Measurements from ENCODE around the gene YRDC.
A peak's percentile ranks its signal among the peaks of the same experiment; 100 is the strongest.
"Not testable (repeated sequence)": the region's sequence is repeated elsewhere in the genome, so short reads cannot be mapped to it uniquely, and the experiment has no call there.

Gene YRDC

GRCh38 chr1:37782491-37782890, 25.5 kb downstream of the YRDC start:
- DNase-seq (ENCODE audit: low read depth, low spot score), result no peak
- no peak overlapping the region for H3K4me3 ChIP-seq (ENCODE audit: low read length)

GRCh38 chr1:37778654-37779053, 29.4 kb downstream of the YRDC start:
- H3K4me3 ChIP-seq (ENCODE audit: low read length), result no peak overlapping the region
- no peak for DNase-seq (ENCODE audit: low read depth, low spot score)

- no peak for DNase-seq (ENCODE audit: low read depth, low spot score)
- no peak overlapping the region for H3K4me3 ChIP-seq (ENCODE audit: low read length)
These were observed 31.0 kb downstream of the YRDC start for GRCh38 chr1:37776946-37777516.

DNA sequence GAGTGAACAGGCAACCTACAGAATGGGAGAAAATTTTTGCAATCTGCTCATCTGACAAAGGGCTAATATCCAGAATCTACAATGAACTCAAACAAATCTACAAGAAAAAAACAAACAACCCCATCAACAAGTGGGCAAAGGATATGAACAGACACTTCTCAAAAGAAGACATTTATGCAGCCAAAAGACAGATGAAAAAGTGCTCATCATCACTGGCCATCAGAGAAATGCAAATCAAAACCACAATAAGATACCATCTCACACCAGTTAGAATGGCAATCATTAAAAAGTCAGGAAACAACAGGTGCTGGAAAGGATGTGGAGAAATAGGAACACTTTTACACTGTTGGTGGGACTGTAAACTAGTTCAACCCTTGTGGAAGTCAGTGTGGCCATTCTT, 36.6 kb downstream of the YRDC start:
- DNase-seq (ENCODE audit: low read depth, low spot score); H3K4me3 ChIP-seq (ENCODE audit: low read length): not testable (repeated sequence)

DNA sequence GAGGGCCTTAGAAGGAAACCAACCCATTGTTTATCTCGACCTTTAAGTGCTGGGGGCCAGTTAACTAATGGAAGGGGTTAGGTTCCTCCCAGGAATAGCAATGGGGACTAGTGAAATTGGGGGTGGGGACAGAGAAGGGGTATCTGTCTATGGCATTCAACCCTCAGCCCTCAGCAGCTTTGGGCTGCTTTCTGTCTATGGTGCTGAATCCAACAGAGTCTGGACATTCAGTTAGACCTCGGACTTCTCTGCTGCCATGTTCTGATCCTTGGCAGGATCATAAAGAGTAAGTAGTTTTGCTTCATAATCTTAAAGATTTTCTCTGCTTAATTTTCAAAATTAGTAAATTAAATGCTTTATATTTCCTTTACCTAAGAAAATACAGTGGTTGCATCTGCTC, 40.5 kb downstream of the YRDC start:
- DNase-seq (ENCODE audit: low read depth, low spot score), result no peak

GRCh38 chr1:37765916-37766664, 41.9 kb downstream of the YRDC start:
- no peak for DNase-seq (ENCODE audit: low read depth, low spot score)
- no peak overlapping the region for H3K4me3 ChIP-seq (ENCODE audit: low read length)

More for the DNA sequence above, 40.5 kb downstream of the YRDC start:
- H3K4me3 ChIP-seq (ENCODE audit: low read length), result no peak overlapping the region

DNA sequence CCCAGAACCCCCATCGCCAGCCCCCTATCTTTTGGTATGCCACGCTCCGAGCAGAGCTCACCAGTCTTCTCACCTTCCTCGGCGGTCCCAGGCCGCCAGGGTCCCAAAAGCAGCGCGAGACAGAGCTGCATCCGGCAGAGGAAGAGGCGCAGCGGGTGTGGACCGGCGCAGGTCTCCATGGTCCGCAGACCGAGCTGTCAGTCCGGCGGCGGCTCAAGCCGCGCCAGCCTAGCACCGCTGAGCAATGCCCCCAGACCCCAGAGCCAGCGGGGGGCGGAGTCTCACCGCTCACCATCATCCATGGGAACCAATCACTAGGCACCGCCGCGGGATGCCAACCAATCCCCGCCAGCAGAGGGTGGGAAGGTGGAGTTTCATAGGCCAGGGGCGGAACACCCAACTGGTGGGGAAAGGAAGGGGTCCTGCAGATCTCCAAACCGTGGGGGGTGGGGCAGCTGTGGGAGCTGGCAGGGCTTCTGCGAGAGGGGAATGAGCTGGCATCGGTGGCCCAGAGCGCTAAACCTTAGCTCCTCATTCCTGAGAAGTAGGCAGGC, 43.0 kb downstream of the YRDC start, which contains the start of gene EPHA10:
TSS of gene EPHA10 (minus strand) at position 233 of the 554 bp plus-strand sequence. CDS start at position 179, 54 bp downstream.
- no peak for DNase-seq (ENCODE audit: low read depth, low spot score)
- no peak within 1 kb of the TSS for H3K4me3 ChIP-seq (ENCODE audit: low read length)

GRCh38 chr1:37764414-37764825, 43.6 kb downstream of the YRDC start:
- no peak overlapping the region for H3K4me3 ChIP-seq (ENCODE audit: low read length)
- DNase-seq (ENCODE audit: low read depth, low spot score), result no peak

- no peak overlapping the region for H3K4me3 ChIP-seq (ENCODE audit: low read length)
- DNase-seq (ENCODE audit: low read depth, low spot score), result no peak
These were observed 44.1 kb downstream of the YRDC start for GRCh38 chr1:37763791-37764413.

- no peak for DNase-seq (ENCODE audit: low read depth, low spot score)
- H3K4me3 ChIP-seq (ENCODE audit: low read length), result no peak overlapping the region
These were observed 45.5 kb downstream of the YRDC start for GRCh38 chr1:37762516-37762915.

- no peak for DNase-seq (ENCODE audit: low read depth, low spot score)
These were observed 46.5 kb downstream of the YRDC start for GRCh38 chr1:37761416-37762095.

GRCh38 chr1:37759451-37759850, 48.6 kb downstream of the YRDC start:
- no peak for DNase-seq (ENCODE audit: low read depth, low spot score)
- no peak overlapping the region for H3K4me3 ChIP-seq (ENCODE audit: low read length)

More at GRCh38 chr1:37761416-37762095, 46.5 kb downstream of the YRDC start:
- H3K4me3 ChIP-seq (ENCODE audit: low read length), result no peak overlapping the region

DNA sequence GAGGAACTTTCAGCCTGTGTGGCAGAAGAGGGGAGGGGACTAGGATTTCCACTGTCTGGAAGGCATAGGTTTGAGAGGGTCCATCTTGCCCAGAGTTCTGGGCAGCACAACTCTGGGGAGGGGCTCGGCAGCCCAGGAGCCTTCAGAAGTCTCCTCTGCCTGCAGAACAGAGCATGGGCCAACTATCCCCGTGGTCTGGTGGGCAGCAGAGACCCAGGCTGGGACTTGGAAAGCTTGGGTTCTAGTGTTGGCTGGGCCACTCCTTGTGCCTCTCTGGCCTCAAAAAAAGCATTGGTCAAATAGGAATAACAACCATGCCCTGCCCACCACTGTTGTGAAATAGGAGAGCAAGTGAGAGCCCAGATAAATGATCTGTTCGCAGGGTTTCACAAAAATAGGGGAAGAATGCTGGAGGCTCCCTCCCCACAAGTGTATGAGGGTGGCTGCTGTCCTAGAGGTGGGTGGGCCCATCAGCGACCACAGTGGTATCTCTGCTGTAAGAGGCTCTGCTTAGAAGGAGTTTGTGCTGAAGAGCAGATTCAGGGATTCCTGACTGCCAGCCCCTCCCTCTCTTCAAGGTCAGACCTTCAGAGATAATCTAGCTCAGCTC, 52.0 kb downstream of the YRDC start:
- DNase-seq (ENCODE audit: low read depth, low spot score), result no peak
- no peak overlapping the region for H3K4me3 ChIP-seq (ENCODE audit: low read length)

DNA sequence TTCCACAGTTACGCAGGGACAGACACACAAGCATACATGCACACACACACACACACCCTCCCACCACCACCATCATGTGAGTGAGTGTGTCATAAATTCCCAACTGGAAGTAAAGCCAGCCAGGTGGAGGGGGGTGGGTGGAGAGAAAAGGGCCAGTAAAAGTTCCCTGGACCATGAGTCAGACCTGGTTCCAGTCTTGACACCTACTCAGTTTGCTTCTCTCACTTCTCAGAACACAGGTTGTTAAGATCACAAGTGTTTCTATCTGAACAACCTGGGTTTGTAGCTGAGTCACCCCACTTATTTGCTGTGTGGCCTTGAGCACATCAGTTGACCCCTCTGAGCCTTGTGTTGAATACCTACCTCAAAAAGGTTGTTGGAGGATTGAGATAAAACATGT, 52.7 kb downstream of the YRDC start:
- no peak overlapping the region for H3K4me3 ChIP-seq (ENCODE audit: low read length)
- DNase-seq (ENCODE audit: low read depth, low spot score), result no peak

- H3K4me3 ChIP-seq (ENCODE audit: low read length), result peak overlapping the region; percentile 25
- peak; percentile 20 for DNase-seq (ENCODE audit: low read depth, low spot score)
These were observed 54.3 kb downstream of the YRDC start for GRCh38 chr1:37753473-37754321.
